ENCODE results near the gene OR10A3.

- TF ChIP-seq CTCF (conservative IDR thresholded peaks at IDR 0.05) (no peak), EZH2 (IDR thresholded peaks at IDR 0.05; ENCODE audit: low read depth) (no peak)
Observed at GRCh38 chr11:7944123-7944522, 2.6 kb upstream of the OR10A3 start.

Data from PC-9 (cell line).